GM23248 (cell line): ENCODE data around the gene SUPT4H1. TPM values are rescaled to one million over a fixed set of nuclear protein-coding genes. Genes with fewer than 3 reads are reported as not detected.

Source experiments
- DNase-seq: peaks from one replicate; pipeline ENCODE4 v3.0.0-alpha.2; 2015
- H2AFZ ChIP-seq: fragments of 200-600 bp; sonication (generic); 2 replicates; pipeline ENCODE4 v1.6.1; 2016; ENCODE audit warnings: antibody characterized with exemption
- H3F3A ChIP-seq: fragments of 200-600 bp; sonication (generic); 2 replicates; pipeline ENCODE4 v1.6.1; 2016; ENCODE audit warnings: mild to moderate bottlenecking, antibody characterized with exemption, mixed run types; ENCODE audit not compliant: insufficient read depth
- H3K27ac ChIP-seq: fragments of 200-600 bp; sonication (generic); 2 replicates; pipeline ENCODE4 v1.5.1; 2016; ENCODE audit warnings: mild to moderate bottlenecking
- H3K27me3 ChIP-seq: fragments of 200-600 bp; sonication (generic); replicated peaks from 2 replicates; pipeline ENCODE4 v1.6.1; 2016; ENCODE audit warnings: mild to moderate bottlenecking; ENCODE audit not compliant: insufficient read depth
- H3K36me3 ChIP-seq: fragments of 200-600 bp; sonication (generic); 2 replicates; pipeline ENCODE4 v1.6.1; 2016; ENCODE audit warnings: low read depth, mild to moderate bottlenecking
- H3K4me1 ChIP-seq: fragments of 200-600 bp; sonication (generic); 2 replicates; pipeline ENCODE4 v1.6.1; 2016; ENCODE audit warnings: mild to moderate bottlenecking; ENCODE audit not compliant: insufficient read depth
- H3K4me2 ChIP-seq: fragments of 200-600 bp; sonication (generic); one replicate; pipeline ENCODE4 v1.6.1; 2016; ENCODE audit warnings: mild to moderate bottlenecking; ENCODE audit not compliant: unreplicated experiment
- H3K4me3 ChIP-seq: fragments of 200-600 bp; sonication (generic); 2 replicates; pipeline ENCODE4 v1.5.1; 2016; ENCODE audit warnings: mild to moderate bottlenecking
- H3K79me2 ChIP-seq: fragments of 200-600 bp; sonication (generic); 2 replicates; pipeline ENCODE4 v1.6.1; 2016; ENCODE audit warnings: mild to moderate bottlenecking; ENCODE audit not compliant: insufficient read depth
- H3K9ac ChIP-seq: fragments of 200-600 bp; sonication (generic); 2 replicates; pipeline ENCODE4 v1.6.1; 2016; ENCODE audit warnings: mild to moderate bottlenecking
- H3K9me2 ChIP-seq: fragments of 200-600 bp; sonication (generic); 2 replicates; pipeline ENCODE4 v1.6.1; 2016; ENCODE audit warnings: mixed run types, mild to moderate bottlenecking, moderate library complexity; ENCODE audit not compliant: insufficient read depth
- H3K9me3 ChIP-seq: fragments of 200-600 bp; sonication (generic); one replicate; pipeline ENCODE4 v1.6.1; 2017; ENCODE audit warnings: low read depth
- H4K20me1 ChIP-seq: fragments of 200-600 bp; sonication (generic); 2 replicates; pipeline ENCODE4 v1.6.0; 2016; ENCODE audit not compliant: insufficient read depth
- EZH2 ChIP-seq: fragments of 200-600 bp; sonication (generic); IDR thresholded peaks from 2 replicates; pipeline ENCODE4 v1.6.1; 2018; ENCODE audit warnings: antibody characterized with exemption, mild to moderate bottlenecking; ENCODE audit not compliant: insufficient read depth, poor library complexity, severe bottlenecking
- EZH2phosphoT487 ChIP-seq: fragments of 200-600 bp; sonication (generic); IDR thresholded peaks from 2 replicates; pipeline ENCODE4 v1.6.1; 2018; ENCODE audit warnings: antibody characterized with exemption, moderate library complexity, mild to moderate bottlenecking, low read depth; ENCODE audit not compliant: insufficient read depth
- WGBS, 2 experiments: methylation state at CpG; one replicate each; pipeline ENCODE4 v1.1.6; 2015 to 2017; ENCODE audit warnings: low lambda C conversion rate in 2 of 2, low coverage in 1 of 2; ENCODE audit errors: missing lambda C conversion rate in 2 of 2; 5-methylcytosine and 5-hydroxymethylcytosine counted together
- in situ Hi-C: fragments of 300-500 bp; cut with MboI; formaldehyde crosslinking; loops from 2 replicates; pipeline ENCODE4 v1.15.0; 2020
- polyA plus RNA-seq: library from polyadenylated mRNA; unstranded; fragments of >200 nt; fragmentation: Nextera tagmentation; extraction: Ambion mirVana; gene quantifications from 2 replicates; pipeline ENCODE4 v1.2.1, GENCODE V29; 2016
- total RNA-seq: library from RNA; depleted of rRNA; stranded (reverse); fragments of >200 nt; shearing (Covaris generic); gene quantifications from 2 replicates; pipeline ENCODE4 v1.2.3, GENCODE V29; 2014

The SUPT4H1 gene
- total and polyA plus RNA-seq, 2 experiments from 2014 or later = 57.1 to 92.1 TPM

DNA sequence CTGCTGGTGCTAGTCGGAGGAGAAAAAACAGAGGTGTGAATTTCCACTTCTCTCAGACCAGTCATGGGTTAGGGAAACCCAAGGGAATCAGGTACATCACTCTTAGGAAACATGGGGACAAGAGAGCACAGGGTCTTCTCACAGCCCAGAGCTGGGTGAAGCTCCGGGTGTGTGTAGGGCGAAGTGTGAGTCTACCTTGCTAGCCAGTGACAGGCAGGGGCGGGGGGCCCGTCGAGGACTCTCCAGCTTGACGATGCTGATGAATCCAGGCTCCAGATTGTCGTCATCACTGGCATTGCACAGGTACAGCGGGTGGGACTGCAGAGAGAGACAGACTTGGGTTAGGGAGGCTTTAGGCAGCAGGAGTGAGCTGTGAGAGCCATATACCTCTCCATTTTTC, 18.7 kb upstream of the SUPT4H1 start:
- H4K20me1 ChIP-seq = no peaks in the 10 kb centered on the region
- H3K9ac ChIP-seq = no peak overlapping the region
- TF ChIP-seq EZH2phosphoT487 = no peak
- TF ChIP-seq EZH2 = no peak
- H3K4me2 ChIP-seq = no peak overlapping the region
- H3K4me1 ChIP-seq = no peaks in the 10 kb centered on the region
- no peaks in the 10 kb centered on the region for H3F3A ChIP-seq
- no peaks in the 10 kb centered on the region for H3K9me2 ChIP-seq
- no peaks in the 10 kb centered on the region; the same call in 1 of the 2 replicates for H3K27me3 ChIP-seq
- DNase-seq = no peak
- in situ Hi-C loops = no loop called here
- H2AFZ ChIP-seq = no peak overlapping the region
- H3K36me3 ChIP-seq = no peaks in the 10 kb centered on the region
- no peak overlapping the region for H3K4me3 ChIP-seq
- H3K79me2 ChIP-seq = no peaks in the 10 kb centered on the region
- H3K9me3 ChIP-seq = no peaks in the 10 kb centered on the region
- WGBS, 2 experiments = 40 to 46% methylated on average over 9 of the region's 9 CpGs
- H3K27ac ChIP-seq = no peak overlapping the region

GRCh38 chr17:58370309-58370708, 18.3 kb upstream of the SUPT4H1 start:
- TF ChIP-seq EZH2phosphoT487 (no peak), EZH2 (no peak)
- H3K4me2 ChIP-seq = no peak overlapping the region
- H3K79me2 ChIP-seq = no peaks in the 10 kb centered on the region
- H3K27me3 ChIP-seq = no peaks in the 10 kb centered on the region; the same call in 1 of the 2 replicates
- H3K36me3 ChIP-seq = no peaks in the 10 kb centered on the region
- DNase-seq = no peak
- in situ Hi-C loops = no loop called here
- no peak overlapping the region for H3K9ac ChIP-seq
- no peak overlapping the region for H3K4me3 ChIP-seq
- H2AFZ ChIP-seq = no peak overlapping the region
- no peaks in the 10 kb centered on the region for H3K9me2 ChIP-seq
- H3K9me3 ChIP-seq = no peaks in the 10 kb centered on the region
- no peak overlapping the region for H3K27ac ChIP-seq
- WGBS, 2 experiments = 59 to 60% methylated on average over 5 of the region's 5 CpGs
- no peaks in the 10 kb centered on the region for H3K4me1 ChIP-seq
- H3F3A ChIP-seq = no peaks in the 10 kb centered on the region
- no peaks in the 10 kb centered on the region for H4K20me1 ChIP-seq

DNA sequence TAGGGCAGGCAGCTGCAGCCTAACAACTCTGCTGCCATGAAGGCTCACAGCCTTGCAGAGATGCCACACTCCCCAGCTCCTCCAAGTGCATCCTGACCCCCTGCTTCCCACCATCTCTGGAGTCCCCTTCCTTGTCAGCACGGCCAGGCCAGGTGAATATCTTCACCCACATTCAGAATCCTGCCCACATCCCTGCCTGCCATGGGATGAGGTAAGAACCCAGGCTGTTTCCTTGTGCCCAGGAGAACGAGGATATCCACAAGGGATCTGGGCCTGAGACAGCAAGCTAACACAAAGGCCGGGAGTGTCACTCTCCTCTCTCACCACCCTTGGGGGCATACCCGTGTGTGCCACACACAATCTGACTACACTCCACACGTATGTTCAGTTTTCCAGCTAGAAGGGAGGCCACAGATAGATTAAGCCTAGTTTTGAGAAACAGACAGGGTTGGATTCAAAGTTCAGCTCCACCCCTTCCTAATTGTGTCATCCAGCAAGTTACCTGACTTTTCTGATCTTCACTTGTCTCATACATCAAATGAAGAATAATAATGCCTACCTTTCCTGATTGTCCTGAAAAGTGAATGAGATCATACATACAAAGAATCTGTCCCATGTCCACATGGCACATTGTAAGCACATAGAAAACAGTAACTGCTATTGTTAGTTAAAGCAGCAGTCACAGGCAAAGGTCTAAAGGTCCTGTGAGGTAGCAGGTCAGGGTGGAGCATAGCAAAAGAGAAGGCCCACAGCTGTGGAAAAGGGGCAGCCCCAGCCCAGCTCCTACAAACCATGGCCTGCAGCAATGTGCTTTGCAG, 17.4 kb upstream of the SUPT4H1 start:
- Histone ChIP-seq H3K36me3 (no peaks in the 10 kb centered on the region), H3K27ac (no peak overlapping the region), H3K9me2 (no peaks in the 10 kb centered on the region), H3K4me1 (no peaks in the 10 kb centered on the region), H3K9me3 (no peaks in the 10 kb centered on the region), H3K27me3 (no peaks in the 10 kb centered on the region; the same call in 1 of the 2 replicates), H3K4me2 (no peak overlapping the region), H2AFZ (no peak overlapping the region), H3K79me2 (no peaks in the 10 kb centered on the region), H3F3A (no peaks in the 10 kb centered on the region), H4K20me1 (no peaks in the 10 kb centered on the region), H3K4me3 (no peak overlapping the region), H3K9ac (no peak overlapping the region)
- DNase-seq = no peak
- in situ Hi-C loops = no loop called here
- TF ChIP-seq EZH2 = no peak
- no peak for TF ChIP-seq EZH2phosphoT487
- 23% methylated on average over 5 of the region's 5 CpGs for WGBS, 2 experiments

DNA sequence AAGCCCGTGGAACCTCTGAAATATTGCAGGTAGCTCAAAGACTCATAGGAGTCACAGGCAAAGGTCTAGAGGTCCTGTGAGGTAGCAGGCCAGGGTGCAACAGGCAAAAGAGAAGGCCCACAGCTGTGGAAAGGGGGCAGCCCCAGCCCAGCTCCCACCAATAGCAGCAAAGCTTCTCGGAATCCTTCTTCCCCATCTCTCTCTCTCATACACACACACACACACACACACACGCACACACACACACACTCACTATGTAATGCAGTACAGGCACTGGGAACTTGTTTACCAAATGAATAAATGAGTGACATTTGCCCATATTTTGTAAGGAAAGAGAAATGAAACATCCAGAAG, 16.8 kb upstream of the SUPT4H1 start:
- no peak overlapping the region for H3K4me2 ChIP-seq
- WGBS, 2 experiments = 59 to 63% methylated on average over 3 of the region's 3 CpGs
- no peaks in the 10 kb centered on the region for H3F3A ChIP-seq
- no peak overlapping the region for H3K9ac ChIP-seq
- H3K36me3 ChIP-seq = no peaks in the 10 kb centered on the region
- no peaks in the 10 kb centered on the region for H3K79me2 ChIP-seq
- H4K20me1 ChIP-seq = no peaks in the 10 kb centered on the region
- no peaks in the 10 kb centered on the region for H3K4me1 ChIP-seq
- H3K9me2 ChIP-seq = no peaks in the 10 kb centered on the region
- TF ChIP-seq EZH2 = no peak
- in situ Hi-C loops = no loop called here
- no peaks in the 10 kb centered on the region for H3K9me3 ChIP-seq
- no peak for DNase-seq
- no peak overlapping the region for H2AFZ ChIP-seq
- H3K4me3 ChIP-seq = no peak overlapping the region
- H3K27ac ChIP-seq = no peak overlapping the region
- peaks cover 6% of the 10 kb centered on the region; the same call in 1 of the 2 replicates for H3K27me3 ChIP-seq
